GM12878 (cell line): ENCODE results near the gene MPC1. TPM values are rescaled to one million over a fixed set of nuclear protein-coding genes. Genes with fewer than 3 reads are reported as not detected.

Experiments
- BHLHE40 ChIP-seq, 2 experiments: fragments of 450-650 bp in 1 of 2; IDR thresholded peaks; 2 replicates each; pipeline ENCODE4 v1.6.1; 2011 to 2017; ENCODE audit warnings: low read depth in 2 of 2, borderline replicate concordance in 1 of 2, improper control_type of control experiment in 1 of 2, low read length in 1 of 2, mild to moderate bottlenecking in 1 of 2
- CREM ChIP-seq: IDR thresholded peaks from 2 replicates; pipeline ENCODE4 v1.6.1; 2014; ENCODE audit warnings: antibody characterized with exemption, low read depth
- polyA plus RNA-seq, 11 experiments: library from polyadenylated mRNA; depleted of rRNA in 4 of 11; unstranded in 6 of 11; stranded (reverse) in 5 of 11; fragments of >200 nt; fragmentation: Nextera tagmentation in 4 of 11; fragmentation: Illumina TruSeq in 1 of 11; extraction: Ambion mirVana in 4 of 11; extraction: Trizol in 1 of 11; gene quantifications; 1 replicate in 1 of 11; 2 replicates in 10 of 11; pipeline versions ENCODE4 v1.2.1 to v1.2.3, GENCODE V29; 2011 to 2016; ENCODE audit warnings: inconsistent platforms in 2 of 11, missing spikeins in 2 of 11, low read depth in 1 of 11
- total RNA-seq, 4 experiments: library from RNA; depleted of rRNA in 3 of 4; stranded (reverse); fragments of >200 nt in 3 of 4; fragmentation: Illumina TruSeq in 1 of 4; extraction: Trizol in 1 of 4; gene quantifications; 2 replicates each; pipeline versions ENCODE4 v1.2.1 to v1.2.3, GENCODE V29; 2013 to 2021

Gene MPC1
- total and polyA plus RNA-seq, 10 of the 15 experiments (the other 5 are each of a cell fraction or from before 2014, with no cell fraction given): 53.2 to 177 (median 78.8) TPM

GRCh38 chr6:166315436-166315835 lies 67.3 kb downstream of the MPC1 start (continued):
- no peak for TF ChIP-seq BHLHE40 (IDR thresholded peaks at IDR 0.05; ENCODE audit: borderline replicate concordance in 1 of 2, low read depth in 2 of 2, low read length in 1 of 2)
- TF ChIP-seq CREM: no peak

Other genes with a start within 250 kb of the MPC1 start
- gene TBXT, start 215.1 kb downstream of the MPC1 start, total RNA-seq (2014; rRNA removed): not detected in 2 replicates
- gene TBXT, start 215.1 kb downstream of the MPC1 start, total RNA-seq (2014; rRNA removed; fragmentation: Illumina TruSeq; extraction: Trizol): not detected in 2 replicates
- gene TBXT, start 215.1 kb downstream of the MPC1 start, total RNA-seq (2021): not detected in 2 replicates
- gene TBXT, start 215.1 kb downstream of the MPC1 start, polyA plus RNA-seq (2011; rRNA removed): 2.1 and 2.5 TPM in 2 replicates
- gene TBXT, start 215.1 kb downstream of the MPC1 start, polyA plus RNA-seq (2014; fragmentation: Illumina TruSeq; extraction: Trizol): not detected in 2 replicates
- not detected for gene TBXT, start 215.1 kb downstream of the MPC1 start, polyA plus RNA-seq (2014; fragmentation: Nextera tagmentation; extraction: Ambion mirVana)
- gene TBXT, start 215.1 kb downstream of the MPC1 start, polyA plus RNA-seq (2014; rRNA removed): 0.04 TPM in 1 of 2 replicates, not detected in the other
- under 1 TPM in 1 of 2 experiments, not detected in 1; 0.06 TPM for gene TBXT, start 215.1 kb downstream of the MPC1 start, polyA plus RNA-seq (2016; fragmentation: Nextera tagmentation; extraction: Ambion mirVana)
- gene PRR18, start 74.5 kb downstream of the MPC1 start, total RNA-seq (2014; rRNA removed): 3.3 and 4.0 TPM in 2 replicates
- 1.2 and 1.3 TPM in 2 replicates for gene PRR18, start 74.5 kb downstream of the MPC1 start, total RNA-seq (2014; rRNA removed; fragmentation: Illumina TruSeq; extraction: Trizol)
- gene PRR18, start 74.5 kb downstream of the MPC1 start, total RNA-seq (2021): 8.2 and 8.8 TPM in 2 replicates
- gene PRR18, start 74.5 kb downstream of the MPC1 start, polyA plus RNA-seq (2011; rRNA removed): 2.0 and 2.5 TPM in 2 replicates
- gene PRR18, start 74.5 kb downstream of the MPC1 start, polyA plus RNA-seq (2014; fragmentation: Illumina TruSeq; extraction: Trizol): 1.9 and 2.1 TPM in 2 replicates
- under 1 TPM; 0.26 to 0.84 TPM for gene PRR18, start 74.5 kb downstream of the MPC1 start, polyA plus RNA-seq (2014; fragmentation: Nextera tagmentation; extraction: Ambion mirVana)
- gene PRR18, start 74.5 kb downstream of the MPC1 start, polyA plus RNA-seq (2014; rRNA removed): 3.6 and 4.1 TPM in 2 replicates
- under 1 TPM; 0.13 to 0.42 TPM for gene PRR18, start 74.5 kb downstream of the MPC1 start, polyA plus RNA-seq (2016; fragmentation: Nextera tagmentation; extraction: Ambion mirVana)
- gene SFT2D1, start 40.4 kb downstream of the MPC1 start, total RNA-seq (2014; rRNA removed): 105 and 145 TPM in 2 replicates
- gene SFT2D1, start 40.4 kb downstream of the MPC1 start, total RNA-seq (2014; rRNA removed; fragmentation: Illumina TruSeq; extraction: Trizol): 69.5 and 73.7 TPM in 2 replicates
- gene SFT2D1, start 40.4 kb downstream of the MPC1 start, total RNA-seq (2021): 77.6 and 78.3 TPM in 2 replicates
- 279 and 281 TPM in 2 replicates for gene SFT2D1, start 40.4 kb downstream of the MPC1 start, polyA plus RNA-seq (2011; rRNA removed)
- gene SFT2D1, start 40.4 kb downstream of the MPC1 start, polyA plus RNA-seq (2014; fragmentation: Illumina TruSeq; extraction: Trizol): 92.6 and 100 TPM in 2 replicates
- 100 to 1,000 TPM; 119 to 149 TPM for gene SFT2D1, start 40.4 kb downstream of the MPC1 start, polyA plus RNA-seq (2014; fragmentation: Nextera tagmentation; extraction: Ambion mirVana)
- gene SFT2D1, start 40.4 kb downstream of the MPC1 start, polyA plus RNA-seq (2014; rRNA removed): 110 and 130 TPM in 2 replicates
- 100 to 1,000 TPM; 205 to 231 TPM for gene SFT2D1, start 40.4 kb downstream of the MPC1 start, polyA plus RNA-seq (2016; fragmentation: Nextera tagmentation; extraction: Ambion mirVana)
- gene RAMACL, start 203.7 kb upstream of the MPC1 start, total RNA-seq (2014; rRNA removed): 0.11 TPM in 1 of 2 replicates, not detected in the other
- gene RAMACL, start 203.7 kb upstream of the MPC1 start, total RNA-seq (2014; rRNA removed; fragmentation: Illumina TruSeq; extraction: Trizol): 0.09 TPM in 1 of 2 replicates, not detected in the other
- gene RAMACL, start 203.7 kb upstream of the MPC1 start, total RNA-seq (2021): 0.31 TPM in 1 of 2 replicates, not detected in the other
- gene RAMACL, start 203.7 kb upstream of the MPC1 start, polyA plus RNA-seq (2011; rRNA removed): 0.48 and 0.95 TPM in 2 replicates
- 0.38 and 0.48 TPM in 2 replicates for gene RAMACL, start 203.7 kb upstream of the MPC1 start, polyA plus RNA-seq (2014; fragmentation: Illumina TruSeq; extraction: Trizol)
- 1 to 10 TPM; 1.3 TPM for gene RAMACL, start 203.7 kb upstream of the MPC1 start, polyA plus RNA-seq (2014; fragmentation: Nextera tagmentation; extraction: Ambion mirVana)
- 0.06 and 0.18 TPM in 2 replicates for gene RAMACL, start 203.7 kb upstream of the MPC1 start, polyA plus RNA-seq (2014; rRNA removed)
- gene RAMACL, start 203.7 kb upstream of the MPC1 start, polyA plus RNA-seq (2016; fragmentation: Nextera tagmentation; extraction: Ambion mirVana): under 1 TPM in 1 of 2 experiments, not detected in 1; 0.26 TPM
- 0.17 and 0.38 TPM in 2 replicates for gene RPS6KA2, start 244.3 kb upstream of the MPC1 start, total RNA-seq (2014; rRNA removed)
- 0.22 TPM in 1 of 2 replicates, not detected in the other for gene RPS6KA2, start 244.3 kb upstream of the MPC1 start, total RNA-seq (2014; rRNA removed; fragmentation: Illumina TruSeq; extraction: Trizol)
- 0.53 and 1.0 TPM in 2 replicates for gene RPS6KA2, start 244.3 kb upstream of the MPC1 start, total RNA-seq (2021)
- gene RPS6KA2, start 244.3 kb upstream of the MPC1 start, polyA plus RNA-seq (2011; rRNA removed): 0.24 and 0.37 TPM in 2 replicates
- gene RPS6KA2, start 244.3 kb upstream of the MPC1 start, polyA plus RNA-seq (2014; fragmentation: Illumina TruSeq; extraction: Trizol): 0.07 and 1.0 TPM in 2 replicates
- gene RPS6KA2, start 244.3 kb upstream of the MPC1 start, polyA plus RNA-seq (2014; fragmentation: Nextera tagmentation; extraction: Ambion mirVana): under 1 TPM in 1 of 2 experiments, not detected in 1; 0.02 TPM
- 0.44 and 0.53 TPM in 2 replicates for gene RPS6KA2, start 244.3 kb upstream of the MPC1 start, polyA plus RNA-seq (2014; rRNA removed)
- under 1 TPM; 0.21 to 0.51 TPM for gene RPS6KA2, start 244.3 kb upstream of the MPC1 start, polyA plus RNA-seq (2016; fragmentation: Nextera tagmentation; extraction: Ambion mirVana)